Neutrophil (primary cell): ENCODE data around the gene FKBP2.

Experiments
- H3K27ac ChIP-seq: fragments of 200-600 bp; sonication (generic); 2 replicates; pipeline ENCODE4 v1.5.1; 2016; ENCODE audit warnings: mild to moderate bottlenecking, moderate library complexity
- H3K27me3 ChIP-seq: fragments of 200-600 bp; sonication (generic); 2 replicates; pipeline ENCODE4 v1.6.0; 2016; ENCODE audit warnings: mild to moderate bottlenecking
- H3K36me3 ChIP-seq: fragments of 200-600 bp; sonication (generic); 2 replicates; pipeline ENCODE4 v1.5.1; 2017
- H3K4me1 ChIP-seq, 2 experiments: fragments of 200-600 bp in 1 of 2; sonication (generic) in 1 of 2; 1 replicate in 1 of 2; 2 replicates in 1 of 2; pipeline versions ENCODE4 v1.5.1 to v1.6.1; 2013 to 2016; ENCODE audit warnings: low read depth in 1 of 2, low read length in 1 of 2, mild to moderate bottlenecking in 1 of 2, moderate library complexity in 1 of 2; ENCODE audit not compliant: control insufficient read depth in 1 of 2, insufficient read depth in 1 of 2
- H3K4me3 ChIP-seq, 2 experiments: fragments of 200-600 bp in 1 of 2; sonication (generic) in 1 of 2; 1 replicate in 1 of 2; 2 replicates in 1 of 2; pipeline ENCODE4 v1.5.1; 2013 to 2016; ENCODE audit warnings: low read depth in 1 of 2, low read length in 1 of 2, mild to moderate bottlenecking in 1 of 2, moderate library complexity in 1 of 2
- H3K9me3 ChIP-seq: fragments of 200-600 bp; sonication (generic); 2 replicates; pipeline ENCODE4 v1.5.1; 2016
- CTCF ChIP-seq: fragments of 200-600 bp; sonication (generic); IDR thresholded peaks from 2 replicates; pipeline ENCODE4 v1.5.1; 2016; ENCODE audit warnings: antibody characterized with exemption

FKBP2 gene

DNA sequence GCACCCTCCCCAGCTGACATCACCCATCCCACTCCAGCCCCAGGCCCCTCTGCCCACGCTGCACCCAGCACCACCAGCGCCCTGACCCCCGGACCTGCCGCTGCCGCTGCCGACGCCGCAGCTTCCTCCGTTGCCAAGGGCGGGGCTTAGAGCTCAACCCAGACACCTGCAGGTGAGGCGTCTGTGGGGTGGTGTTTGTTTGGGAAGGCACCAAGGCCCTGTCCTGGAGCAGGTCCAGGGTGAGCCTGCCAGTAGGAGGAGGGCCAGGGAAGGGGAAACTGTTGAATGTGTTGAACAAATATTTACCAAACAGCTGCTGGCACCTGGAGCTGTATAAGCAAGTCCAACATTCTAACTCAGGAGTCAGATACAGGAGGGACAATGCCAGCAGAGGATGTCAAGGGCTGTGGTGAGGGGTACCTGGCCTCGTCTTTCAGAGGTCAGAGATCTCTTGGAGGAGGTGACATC lies 3.4 kb upstream of the FKBP2 start:
- H3K27ac ChIP-seq, result peak overlapping the region; percentile 96
- no peaks in the 10 kb centered on the region for H3K36me3 ChIP-seq
- H3K27me3 ChIP-seq, result peaks cover 24% of the 10 kb centered on the region
- peaks cover 62 to 71% of the 10 kb centered on the region in 2 experiments for H3K4me1 ChIP-seq
- TF ChIP-seq CTCF, result no peak
- no peaks in the 10 kb centered on the region for H3K9me3 ChIP-seq
- no peak overlapping the region for H3K4me3 ChIP-seq

DNA sequence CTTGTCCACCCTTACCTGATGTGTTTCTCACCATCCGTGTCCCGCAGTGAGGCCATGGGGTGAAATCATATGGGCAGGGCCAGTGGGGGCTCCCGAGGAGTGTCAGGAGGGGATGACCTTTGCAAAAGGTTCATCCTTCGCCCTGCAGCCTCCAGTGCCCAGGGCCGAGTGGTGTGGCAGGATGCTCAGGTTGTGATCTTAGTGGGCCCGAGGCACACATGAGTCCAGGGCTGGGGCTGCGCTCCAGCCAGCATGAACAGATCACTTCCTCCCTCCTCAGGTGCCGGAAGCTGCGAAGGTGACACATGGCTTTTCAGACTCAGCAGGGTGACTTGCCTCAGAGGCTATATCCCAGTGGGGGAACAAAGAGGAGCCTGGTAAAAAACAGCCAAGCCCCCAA lies 2.8 kb upstream of the FKBP2 start:
- H3K4me1 ChIP-seq, result peaks cover 67 to 74% of the 10 kb centered on the region in 2 experiments

DNA sequence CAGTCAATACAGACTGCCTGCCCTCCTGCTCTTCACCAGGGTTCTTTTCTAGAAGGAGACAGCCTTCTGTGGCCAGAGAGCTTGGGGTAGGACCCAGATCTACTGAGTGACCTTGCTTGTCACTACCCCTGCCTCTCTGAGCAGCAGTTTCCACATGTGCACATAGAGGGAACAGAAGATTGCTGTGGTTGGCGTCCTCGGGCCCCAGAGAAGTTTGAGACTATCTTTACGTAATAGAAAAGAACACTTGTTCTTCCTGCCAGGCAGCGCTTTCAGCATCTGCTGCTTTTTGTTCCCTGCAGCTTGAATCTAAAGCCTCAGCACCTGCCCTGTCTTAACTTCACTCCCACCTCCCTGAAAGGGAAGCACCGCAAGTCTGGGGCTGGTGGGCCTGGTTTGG lies 1.9 kb upstream of the FKBP2 start:
- Histone ChIP-seq H3K27ac (peak overlapping the region; percentile 96), H3K4me1 (peaks cover 63 to 68% of the 10 kb centered on the region in 2 experiments), H3K9me3 (no peaks in the 10 kb centered on the region), H3K36me3 (no peaks in the 10 kb centered on the region), H3K4me3 (peak overlapping the region in 1 of 2 experiments; percentile 95), H3K27me3 (peaks cover 15% of the 10 kb centered on the region)
- no peak for TF ChIP-seq CTCF

More for the DNA sequence above, 2.8 kb upstream of the FKBP2 start:
- Histone ChIP-seq H3K27me3 (peaks cover 24% of the 10 kb centered on the region), H3K4me3 (peak overlapping the region in 1 of 2 experiments; percentile 1), H3K36me3 (no peaks in the 10 kb centered on the region), H3K9me3 (no peaks in the 10 kb centered on the region), H3K27ac (peak overlapping the region; percentile 96)
- TF ChIP-seq CTCF, result no peak

- peak overlapping the region; percentile 96 for H3K27ac ChIP-seq
- H3K9me3 ChIP-seq, result no peaks in the 10 kb centered on the region
- H3K36me3 ChIP-seq, result no peaks in the 10 kb centered on the region
- no peak for TF ChIP-seq CTCF
- H3K27me3 ChIP-seq, result peaks cover 10% of the 10 kb centered on the region
- H3K4me3 ChIP-seq, result peak overlapping the region; percentile 89 to 95
- peaks cover 62 to 67% of the 10 kb centered on the region in 2 experiments for H3K4me1 ChIP-seq
Measured at GRCh38 chr11:64239662-64240434, 1.0 kb upstream of the FKBP2 start.

DNA sequence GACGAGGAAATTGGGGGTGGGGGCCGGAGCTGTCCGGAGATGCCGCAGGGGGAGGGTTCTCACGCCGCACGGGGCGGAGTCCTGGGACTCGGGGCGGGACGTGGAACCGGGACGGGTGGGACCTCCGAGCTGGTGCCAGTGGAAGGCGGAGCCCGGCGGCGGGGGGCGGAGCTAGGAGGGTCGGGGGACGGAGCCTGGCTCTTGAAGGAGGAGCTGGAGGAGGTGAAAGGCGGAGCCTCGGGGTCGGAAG lies 271 bp downstream of the FKBP2 start:
- TF ChIP-seq CTCF, result no peak
- Histone ChIP-seq H3K4me3 (peak overlapping the region; percentile 89 to 95), H3K9me3 (no peaks in the 10 kb centered on the region), H3K36me3 (no peaks in the 10 kb centered on the region), H3K27ac (peak overlapping the region; percentile 96), H3K4me1 (peaks cover 65 to 73% of the 10 kb centered on the region in 2 experiments), H3K27me3 (peaks cover 6% of the 10 kb centered on the region)
